Cerebellar cortex (tissue), 1 donor: ENCODE results near the gene DPH3.

Experiments
- DNase-seq: peaks from one replicate; pipeline ENCODE4 v3.0.0-alpha.2; 2015; ENCODE audit warnings: low spot score

DPH3 gene

GRCh38 chr3:16290827-16291196, 26.1 kb upstream of the DPH3 start:
- DNase-seq, result no peak

GRCh38 chr3:16290007-16290826, 25.5 kb upstream of the DPH3 start:
- DNase-seq, result peak; percentile 69

DNA sequence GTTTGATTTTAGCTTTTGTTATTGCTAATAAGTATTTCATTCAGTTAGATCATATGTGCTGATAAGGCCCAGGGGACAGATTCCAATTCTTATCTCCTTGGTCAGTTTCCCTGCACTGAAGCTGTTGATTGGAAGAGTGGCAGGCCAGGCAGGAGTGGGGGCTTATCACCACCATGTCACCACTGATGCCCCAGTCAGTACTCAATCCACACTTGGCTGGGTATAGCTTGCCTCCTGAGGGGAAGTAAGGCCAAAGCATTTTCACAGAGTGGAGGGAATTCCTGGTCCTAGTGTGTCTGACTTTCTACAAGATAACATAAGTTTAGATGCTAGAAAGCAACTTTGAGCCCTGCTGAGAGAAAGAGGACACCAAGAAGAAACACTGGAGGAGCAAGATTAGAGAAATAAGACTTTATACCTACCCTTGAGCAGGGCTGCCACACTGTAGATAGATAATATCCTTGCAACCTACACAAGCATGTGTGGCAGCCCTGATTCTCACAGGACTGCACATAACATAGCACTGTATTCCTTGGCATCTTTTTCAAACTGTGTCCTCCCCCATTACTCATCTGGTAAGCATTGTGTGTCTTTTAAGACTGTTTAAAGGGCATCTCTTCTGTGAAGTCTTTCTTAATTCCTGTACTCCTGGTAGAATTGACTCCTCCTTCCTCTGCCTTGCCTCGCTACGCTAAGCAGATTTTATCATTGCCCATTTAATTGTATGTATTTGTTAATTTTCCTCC, 24.6 kb upstream of the DPH3 start:
- DNase-seq, result no peak

DNA sequence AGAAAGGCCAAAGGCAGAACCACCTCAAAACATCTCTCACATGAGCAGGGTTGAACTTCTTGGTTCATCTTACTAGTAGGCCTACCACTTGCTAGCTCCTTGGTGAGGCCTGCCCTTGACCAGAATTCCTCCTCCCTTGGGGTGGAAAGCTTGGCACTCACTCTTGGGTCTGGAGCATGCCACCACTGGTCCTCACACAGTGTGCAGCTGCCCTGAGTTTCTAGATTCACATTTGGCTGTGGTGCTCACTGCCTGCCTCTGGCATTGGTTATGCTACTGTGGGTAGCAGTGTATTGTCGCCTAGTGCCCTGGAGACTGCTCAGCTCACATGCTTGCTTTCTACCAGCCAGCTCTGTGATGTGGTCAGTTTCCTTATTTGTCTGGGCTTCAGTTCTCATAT, 23.9 kb upstream of the DPH3 start:
- no peak for DNase-seq

DNA sequence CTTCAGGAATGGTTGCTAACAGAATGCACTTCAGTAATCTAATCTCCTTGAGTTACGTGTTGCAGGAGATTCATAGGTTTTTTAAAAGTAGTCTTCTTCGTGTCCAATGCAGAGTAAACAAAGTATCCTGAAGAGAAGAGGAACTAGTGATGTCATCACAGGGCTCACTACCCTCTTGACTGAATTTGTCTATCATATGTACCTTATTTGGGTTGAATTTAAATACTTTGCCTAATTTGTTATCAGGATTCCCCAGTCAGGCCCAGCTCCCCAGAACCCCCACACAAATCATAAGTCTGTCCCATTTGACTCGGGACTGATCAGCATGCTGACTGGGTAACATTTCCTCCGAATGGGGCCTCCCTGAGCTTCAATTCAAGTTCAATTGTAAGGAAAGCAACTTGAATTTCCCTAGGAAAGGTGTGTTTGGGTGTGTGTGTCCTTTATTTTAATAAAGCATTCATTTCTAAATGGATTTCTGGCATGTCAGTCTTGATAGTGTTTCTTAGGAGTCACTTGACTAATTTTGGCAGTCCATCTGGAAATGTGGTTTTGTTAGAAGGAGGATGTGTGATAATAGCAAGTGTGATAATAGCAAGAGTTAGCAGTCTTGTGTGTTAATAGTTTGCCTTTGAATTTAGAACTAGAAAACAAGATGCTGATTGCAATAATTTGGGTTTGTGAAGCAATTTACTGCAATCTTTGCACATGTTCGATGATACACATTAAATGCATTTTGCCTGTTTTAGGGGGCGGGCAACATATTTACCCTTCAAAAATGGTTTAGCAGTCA, 22.2 kb upstream of the DPH3 start:
- no peak for DNase-seq

- DNase-seq, result no peak
These were observed 21.4 kb upstream of the DPH3 start for GRCh38 chr3:16286161-16286560.

DNA sequence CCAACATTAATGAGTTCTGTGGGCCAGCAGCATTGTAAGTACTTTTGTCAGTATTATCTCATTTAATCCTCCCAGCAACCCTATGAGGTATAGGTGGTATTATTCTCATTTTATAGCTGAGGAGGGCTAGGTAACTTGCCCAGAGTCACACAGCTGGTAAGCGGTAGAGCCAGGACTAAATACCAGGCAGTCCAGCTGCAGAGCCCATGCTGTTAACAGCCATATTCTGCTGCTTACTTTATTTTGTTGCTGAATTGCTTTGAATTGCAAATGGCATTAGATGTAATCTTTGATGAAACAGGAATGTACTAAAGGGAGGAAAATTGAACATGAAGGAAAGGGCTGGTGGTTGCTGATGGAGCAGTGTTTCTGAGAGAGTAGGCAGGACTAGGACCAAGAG, 19.9 kb upstream of the DPH3 start:
- no peak for DNase-seq

- no peak for DNase-seq
These were observed 15.9 kb upstream of the DPH3 start for GRCh38 chr3:16280671-16281070.

GRCh38 chr3:16279010-16279801, 14.5 kb upstream of the DPH3 start:
- no peak for DNase-seq

- no peak for DNase-seq
These were observed 12.7 kb upstream of the DPH3 start for GRCh38 chr3:16277471-16277870.

- DNase-seq, result no peak
These were observed 9.1 kb upstream of the DPH3 start for GRCh38 chr3:16273867-16274266.

GRCh38 chr3:16272588-16272987, 7.8 kb upstream of the DPH3 start:
- no peak for DNase-seq

DNA sequence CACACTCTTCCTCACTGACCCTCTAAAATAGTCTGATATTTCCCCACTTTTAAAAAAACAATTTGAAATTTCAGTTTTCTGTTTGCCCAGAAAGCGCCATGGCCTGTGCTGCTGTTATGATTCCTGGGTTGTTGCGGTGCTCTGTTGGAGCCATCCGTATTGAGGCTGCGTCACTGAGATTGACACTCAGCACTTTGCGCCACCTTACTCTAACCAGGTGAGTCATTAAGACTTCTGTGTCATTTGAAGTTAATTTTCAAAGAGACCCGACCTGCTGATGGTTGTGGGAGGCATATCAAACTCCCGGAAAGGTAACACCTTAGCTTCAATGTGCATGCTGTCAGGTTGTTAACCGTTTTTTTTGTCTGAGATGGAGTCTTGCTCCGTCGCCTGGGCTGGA, 6.1 kb upstream of the DPH3 start:
- DNase-seq, result no peak

- DNase-seq, result no peak
These were observed 2.0 kb upstream of the DPH3 start for GRCh38 chr3:16266714-16267113.

DNA sequence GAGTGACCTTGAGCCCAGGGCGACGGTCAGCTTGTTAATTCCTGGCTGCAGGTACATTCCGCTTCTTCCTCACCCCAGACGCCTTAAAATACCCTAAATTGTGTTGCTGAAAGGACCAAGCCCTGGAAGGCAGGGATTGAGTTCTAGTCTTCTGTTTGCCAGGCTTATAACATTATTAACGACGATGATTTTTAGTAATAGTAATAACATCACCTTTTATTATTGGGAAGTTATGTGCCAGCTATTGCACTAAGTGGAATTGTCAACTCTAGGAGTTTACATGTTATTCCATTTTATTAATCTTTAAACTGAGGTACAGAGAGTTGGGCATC, 678 bp upstream of the DPH3 start:
- no peak for DNase-seq

GRCh38 chr3:16264174-16264707, 502 bp downstream of the DPH3 start:
- no peak for DNase-seq

GRCh38 chr3:16262174-16262573, 2.6 kb downstream of the DPH3 start:
- DNase-seq, result no peak

DNA sequence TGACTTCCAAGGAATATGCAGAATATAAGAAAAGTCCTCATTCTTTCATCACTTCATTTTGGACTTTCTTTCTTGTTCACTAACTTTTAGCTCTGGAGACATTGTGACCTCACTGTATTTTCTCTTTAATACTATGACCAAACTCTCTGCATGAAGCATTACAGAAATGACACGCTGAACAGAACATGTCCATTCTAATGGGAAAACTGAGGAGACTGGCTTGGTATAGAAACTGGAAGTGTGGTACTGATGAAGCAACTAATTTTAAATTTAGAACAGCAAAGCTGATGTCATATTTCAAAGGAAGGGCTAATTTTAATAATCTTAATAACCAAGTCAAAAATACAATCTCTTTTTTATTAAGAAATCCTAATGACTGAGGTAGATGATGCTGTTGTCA, 4.7 kb downstream of the DPH3 start:
- no peak for DNase-seq

DNA sequence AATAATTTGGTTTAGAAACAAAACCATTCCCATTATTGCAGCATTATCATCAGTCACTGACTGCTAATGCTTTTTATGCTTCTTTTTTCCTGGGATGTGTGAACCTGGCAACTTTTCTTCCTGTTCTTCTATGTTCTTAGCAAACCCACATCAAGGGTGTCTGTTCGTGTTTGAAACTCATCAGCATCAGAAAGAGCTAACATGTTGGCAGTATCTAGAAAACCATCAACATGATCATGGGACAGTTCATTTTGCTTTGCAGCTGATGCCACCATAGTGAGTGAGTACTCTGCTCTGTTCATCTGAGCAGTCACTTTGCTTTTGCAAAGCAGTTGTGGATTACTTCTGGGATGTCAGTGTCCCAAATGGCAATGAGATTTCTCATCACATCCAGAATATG, 5.9 kb downstream of the DPH3 start:
- DNase-seq, result no peak

GRCh38 chr3:16258177-16258576, 6.6 kb downstream of the DPH3 start:
- no peak for DNase-seq

DNA sequence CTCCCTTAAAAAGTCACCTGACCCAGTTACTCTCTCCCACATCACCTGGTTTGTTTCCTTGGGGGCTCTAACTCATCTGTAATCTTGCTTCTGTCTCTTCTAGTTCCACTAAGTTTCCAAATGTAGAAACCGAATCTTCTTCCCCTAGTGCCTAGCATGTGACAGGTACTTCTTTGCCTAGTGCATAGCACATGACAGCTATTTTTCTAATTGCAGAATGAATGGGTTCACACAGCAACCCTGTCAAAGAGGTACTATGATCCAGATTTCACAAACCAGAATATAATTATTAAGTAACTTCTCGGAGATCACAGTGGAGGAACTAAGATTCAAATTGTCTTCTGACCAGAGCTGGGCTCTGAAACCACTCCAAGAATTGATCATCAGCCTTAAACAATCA, 7.4 kb downstream of the DPH3 start:
- DNase-seq, result no peak

DNA sequence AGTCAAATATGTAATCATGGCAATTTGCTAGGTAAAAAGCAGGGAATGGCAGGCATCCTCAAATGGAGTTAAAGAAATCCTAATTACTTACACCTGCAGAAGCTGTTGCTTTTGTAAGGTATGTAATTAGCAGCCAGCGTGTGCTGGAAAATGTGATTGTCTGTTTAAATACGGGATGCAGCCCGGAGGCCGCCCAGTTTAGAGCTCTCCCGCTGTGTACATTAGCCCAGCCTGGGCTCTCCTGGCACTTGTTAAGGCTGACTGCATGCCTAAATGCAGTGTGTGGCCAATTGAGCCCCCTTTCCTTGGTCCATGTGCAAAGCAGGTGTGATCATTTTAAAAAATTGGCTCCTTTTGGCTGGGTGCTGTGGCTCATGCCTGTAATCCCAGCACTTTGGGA, 9.0 kb downstream of the DPH3 start:
- DNase-seq, result no peak
